ENCODE data around the gene RAMACL. TPM values are rescaled to one million over a fixed set of nuclear protein-coding genes. Genes with fewer than 3 reads are reported as not detected.

RAMACL gene
- total RNA-seq, 4 donors from 2014 or later: 1.1 to 1.5 (median 1.1) TPM; not detected in 1

GRCh38 chr6:166534658-166535406, 51.6 kb downstream of the RAMACL start:
- no peak for DNase-seq
- Histone ChIP-seq H3K4me3 (no peak overlapping the region), H3K4me1 (no peaks in the 10 kb centered on the region), H3K27me3 (no peaks in the 10 kb centered on the region), H3K36me3 (peaks cover 0 to 3% (median 0%) of the 10 kb centered on the region in 3 donors), H3K27ac (no peak overlapping the region), H3K9me3 (no peaks in the 10 kb centered on the region)
- TF ChIP-seq POLR2A (IDR thresholded peaks at IDR 0.05) (no peak), CTCF (IDR thresholded peaks at IDR 0.05) (no peak)

DNA sequence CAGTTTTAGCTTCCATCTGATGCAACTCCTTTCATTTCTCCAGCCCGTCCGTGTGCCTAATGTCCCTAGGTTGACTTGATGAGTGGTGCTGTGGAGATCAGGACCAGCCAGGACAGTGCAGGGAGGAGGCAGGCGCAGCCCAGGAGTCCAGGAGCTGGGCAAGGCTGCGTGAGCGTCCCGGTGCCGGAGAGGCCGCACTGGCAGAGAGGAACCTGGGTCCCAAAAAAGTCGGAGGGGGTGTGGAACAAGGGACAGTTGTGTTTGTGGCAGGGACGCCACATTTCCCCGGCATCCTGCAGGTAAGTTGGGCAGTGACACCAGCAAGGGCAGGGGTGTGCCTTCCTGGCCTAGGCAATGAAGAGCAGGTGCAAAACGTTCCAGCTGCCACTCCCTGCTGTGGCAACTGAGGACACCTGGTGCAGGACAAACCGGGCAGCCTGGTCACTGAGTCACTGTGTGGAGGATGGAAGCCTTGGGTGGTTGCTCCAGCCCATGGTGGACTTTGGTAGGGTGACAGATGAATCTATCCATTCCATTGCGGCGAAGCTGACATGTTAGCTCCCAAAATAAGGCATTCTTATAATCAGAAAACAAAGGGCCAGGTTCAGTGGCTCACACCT, 53.2 kb downstream of the RAMACL start:
- Histone ChIP-seq H3K27me3 (no peaks in the 10 kb centered on the region), H3K36me3 (peaks cover 0 to 3% (median 0%) of the 10 kb centered on the region in 3 donors), H3K27ac (no peak overlapping the region), H3K4me1 (no peaks in the 10 kb centered on the region), H3K9me3 (no peaks in the 10 kb centered on the region), H3K4me3 (no peak overlapping the region)
- DNase-seq: peak in 2 of 3 donors; percentile 50 to 63
- no peak for TF ChIP-seq CTCF (IDR thresholded peaks at IDR 0.05)
- TF ChIP-seq POLR2A (IDR thresholded peaks at IDR 0.05): no peak

Other genes with a start within 250 kb of the RAMACL start
- gene SFT2D1, start 244.1 kb downstream of the RAMACL start, total RNA-seq: 10 to 100 TPM; 26.4 to 31.9 (median 28.2) TPM
- gene MPC1, start 203.7 kb downstream of the RAMACL start, total RNA-seq: 10 to 100 TPM; 45.6 to 75.3 (median 59.8) TPM
- 100 to 1,000 TPM in 1 of 4 donors, 10 to 100 TPM in 3; 12.1 to 116 (median 26.4) TPM for gene RPS6KA2, start 40.6 kb upstream of the RAMACL start, total RNA-seq